Stimulated activated CD4-positive, alpha-beta T cell treated with anti-CD3 and anti-CD28 coated beads, TNF-alpha, amount 100 ng/mL, for 1 hour (primary cell): ENCODE measurements around the gene RALGDS.

Experiments used
- DNase-seq, 3 donors: peaks; one replicate each; pipeline ENCODE4 v3.0.0-alpha.2; 2020; ENCODE audit warnings: low read depth in 3 of 3, low spot score in 1 of 3

Gene RALGDS

GRCh38 chr9:133120501-133121197, 391 bp downstream of the RALGDS start:
- no peak for DNase-seq

GRCh38 chr9:133119846-133120500, 1.1 kb downstream of the RALGDS start:
- DNase-seq = no peak

GRCh38 chr9:133119103-133119845, 1.8 kb downstream of the RALGDS start:
- DNase-seq = no peak

- no peak for DNase-seq
Measured at GRCh38 chr9:133118568-133118967, 2.5 kb downstream of the RALGDS start.

GRCh38 chr9:133118179-133118520, 2.9 kb downstream of the RALGDS start:
- DNase-seq = no peak

GRCh38 chr9:133117271-133118178, 3.5 kb downstream of the RALGDS start:
- DNase-seq = no peak

GRCh38 chr9:133116346-133117231, 4.5 kb downstream of the RALGDS start:
- no peak for DNase-seq

GRCh38 chr9:133115604-133116345, 5.3 kb downstream of the RALGDS start:
- peak in 1 of 3 donors; percentile 37 for DNase-seq

- DNase-seq = no peak
Measured at GRCh38 chr9:133114886-133115603, 6.0 kb downstream of the RALGDS start.

- no peak for DNase-seq
Measured at GRCh38 chr9:133113949-133114885, 6.8 kb downstream of the RALGDS start.

- DNase-seq = no peak
Measured at GRCh38 chr9:133113163-133113948, 7.7 kb downstream of the RALGDS start.

GRCh38 chr9:133112663-133113026, 8.4 kb downstream of the RALGDS start:
- no peak for DNase-seq

- DNase-seq = no peak
Measured at GRCh38 chr9:133111808-133112662, 9.0 kb downstream of the RALGDS start.

GRCh38 chr9:133109931-133110650, 10.9 kb downstream of the RALGDS start:
- no peak for DNase-seq
